Suprapubic skin (tissue), 4 donors: ENCODE results near the gene GRM1.

Source experiments
- CTCF ChIP-seq, 2 donors: fragments of 200-600 bp in 1 of 2; fragments of 450-650 bp in 1 of 2; sonication (generic) in 1 of 2; IDR thresholded peaks; one replicate each; pipeline ENCODE4 v1.5.1; 2016 to 2019; ENCODE audit warnings: antibody characterized with exemption in 2 of 2, mild to moderate bottlenecking in 1 of 2, moderate library complexity in 1 of 2
- EP300 ChIP-seq: sonication (generic); formaldehyde crosslinking; IDR thresholded peaks from one replicate; pipeline ENCODE4 v1.6.1; 2017; ENCODE audit warnings: antibody characterized with exemption
- POLR2A ChIP-seq, 2 donors: fragments of 450-650 bp; IDR thresholded peaks; one replicate each; pipeline ENCODE4 v1.6.1; 2017; ENCODE audit warnings: antibody characterized with exemption in 2 of 2, mild to moderate bottlenecking in 2 of 2, moderate library complexity in 2 of 2
- POLR2AphosphoS5 ChIP-seq, 3 donors: sonication (generic); formaldehyde crosslinking; IDR thresholded peaks; one replicate each; pipeline ENCODE4 v1.6.1; 2017; ENCODE audit warnings: antibody characterized with exemption in 3 of 3

DNA sequence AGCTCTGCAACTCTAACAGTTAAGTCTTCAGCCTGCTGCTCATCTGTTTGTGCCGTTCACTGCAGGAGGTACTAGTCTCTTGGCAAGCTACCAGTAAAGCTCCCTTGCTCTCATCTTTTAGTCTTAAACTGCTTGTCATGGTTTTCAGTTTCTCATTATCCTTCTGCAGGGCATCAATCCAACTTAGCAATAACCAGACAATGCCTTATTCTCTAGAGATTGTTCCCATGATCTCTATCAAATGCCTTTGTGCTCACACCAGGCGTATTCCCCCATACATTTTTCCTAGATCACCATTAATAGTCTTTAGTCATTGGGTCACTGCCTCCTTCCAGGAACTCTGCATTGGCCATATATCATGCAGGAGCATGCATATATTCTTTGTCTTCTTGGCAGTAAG, 171.3 kb downstream of the GRM1 start:
- no peak for TF ChIP-seq POLR2A (IDR thresholded peaks at IDR 0.05)
- no peak for TF ChIP-seq POLR2AphosphoS5 (IDR thresholded peaks at IDR 0.05)
- TF ChIP-seq CTCF (IDR thresholded peaks at IDR 0.05), result no peak
- TF ChIP-seq EP300, result no peak
